OCI-LY7 (cell line): Measurements from ENCODE around the gene GLIS1.

ENCODE experiments used
- CTCF ChIP-seq: fragments of 200-600 bp; sonication (generic); conservative IDR thresholded peaks from 2 replicates; pipeline ENCODE4 v1.5.1; 2014; ENCODE audit warnings: mild to moderate bottlenecking, antibody characterized with exemption, low read length, moderate library complexity, mixed read lengths
- EZH2phosphoT487 ChIP-seq: fragments of 200-600 bp; sonication (generic); IDR thresholded peaks from 2 replicates; pipeline ENCODE4 v1.6.1; 2018; ENCODE audit warnings: low read depth, borderline replicate concordance, mild to moderate bottlenecking, mixed run types, antibody characterized with exemption, low read length, moderate library complexity, mixed read lengths

- TF ChIP-seq CTCF (no peak), EZH2phosphoT487 (no peak)
These were observed 257.5 kb downstream of the GLIS1 start for GRCh38 chr1:53481456-53481855.
